GM21515 (cell line): ENCODE measurements around the gene ING5.
"Not testable (repeated sequence)": the region's sequence is repeated elsewhere in the genome, so short reads cannot be mapped to it uniquely, and the experiment has no call there.

Source experiments
- ATAC-seq: cut with Tn5 transposase; IDR thresholded peaks from one replicate; pipeline ENCODE4 v1.9.1; 2021; ENCODE audit not compliant: unreplicated experiment

ING5 gene

GRCh38 chr2:241701399-241702154 lies at the start of gene ING5:
Gene ING5 (plus strand): TSS chr2:241702039. CDS start chr2:241702066, 27 bp downstream.
- ATAC-seq, result peak; percentile 53

- no peak for ATAC-seq
Measured at GRCh38 chr2:241652142-241652541, 49.7 kb upstream of the ING5 start.

DNA sequence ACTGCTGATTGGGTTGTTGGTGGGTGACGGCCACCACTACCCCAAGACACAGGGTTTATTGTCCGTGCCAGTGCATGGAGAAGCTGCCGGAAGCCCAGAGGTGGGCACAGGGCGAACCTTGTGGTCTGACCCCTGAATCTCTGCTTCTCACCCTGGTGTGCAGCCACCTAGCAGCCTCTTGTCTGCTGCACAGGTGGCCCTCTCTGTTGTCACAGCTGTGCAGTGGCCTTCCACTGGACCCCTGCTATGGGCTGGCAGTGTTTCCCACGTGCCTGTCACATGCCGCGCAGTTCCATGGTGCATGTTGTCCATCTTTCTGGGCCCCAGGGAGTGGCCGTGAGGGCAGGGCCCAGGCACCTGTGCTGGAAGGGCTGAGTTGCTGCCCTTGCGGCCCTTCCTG lies 49.1 kb upstream of the ING5 start:
- no peak for ATAC-seq

GRCh38 chr2:241653210-241653750 lies 48.6 kb upstream of the ING5 start:
- no peak for ATAC-seq

- ATAC-seq, result no peak
Measured at GRCh38 chr2:241654551-241654950, 47.3 kb upstream of the ING5 start.

DNA sequence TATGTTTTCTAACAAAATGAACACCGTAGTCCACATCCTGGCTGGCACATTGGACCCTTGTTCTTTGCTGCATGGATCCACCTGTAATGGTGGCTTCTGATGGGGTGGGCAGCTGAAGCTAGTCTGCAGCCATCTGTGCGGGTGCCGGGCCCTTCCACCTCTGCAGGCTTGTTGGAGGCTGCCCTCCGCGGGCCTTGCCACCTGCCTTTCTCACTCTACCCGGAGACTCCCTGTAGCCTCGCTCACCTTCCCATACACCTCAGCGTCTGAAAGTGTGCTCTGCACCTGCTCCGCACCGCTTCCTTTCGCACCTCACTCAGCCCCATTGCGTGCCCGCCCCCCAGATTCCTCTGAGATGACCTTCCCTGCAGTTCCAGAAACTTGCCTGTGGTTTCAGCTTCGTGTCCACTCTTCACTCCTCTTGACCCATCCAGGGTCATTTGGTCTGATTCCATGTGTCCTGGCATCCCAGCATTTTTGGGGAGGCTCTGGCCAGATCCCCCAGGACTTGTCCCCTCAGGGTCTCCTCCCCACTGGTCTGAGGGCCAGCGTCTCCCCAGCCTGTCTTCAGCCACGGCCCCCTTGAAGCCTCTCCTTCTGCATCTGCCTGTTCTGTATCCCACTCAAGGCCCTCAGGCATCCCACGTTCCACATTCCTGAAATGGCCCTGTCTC lies 46.2 kb upstream of the ING5 start:
- no peak for ATAC-seq

- no peak for ATAC-seq
Measured at GRCh38 chr2:241656190-241656741, 45.6 kb upstream of the ING5 start.

- ATAC-seq, result no peak
Measured at GRCh38 chr2:241657786-241658254, 44.0 kb upstream of the ING5 start.

DNA sequence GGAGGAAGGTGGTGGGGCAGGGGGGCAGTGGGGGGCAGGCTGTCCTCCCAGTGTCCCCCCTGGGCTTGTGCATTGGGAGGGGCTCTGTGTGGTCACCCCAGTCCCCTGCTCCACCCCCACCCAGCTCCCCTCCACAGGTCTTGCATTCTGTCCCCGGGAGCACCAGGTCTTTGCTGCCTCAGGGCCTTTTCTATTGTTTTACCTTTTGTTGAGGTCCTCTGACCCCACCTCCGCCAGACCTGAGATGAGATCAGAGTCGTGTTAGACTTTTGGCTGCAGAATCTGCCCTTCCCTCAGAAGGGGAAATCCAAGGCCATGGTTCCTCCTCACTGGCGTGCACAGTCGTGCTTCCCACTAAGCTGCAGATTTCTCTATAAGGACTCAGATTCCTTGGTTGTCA lies 43.5 kb upstream of the ING5 start:
- ATAC-seq, result no peak

DNA sequence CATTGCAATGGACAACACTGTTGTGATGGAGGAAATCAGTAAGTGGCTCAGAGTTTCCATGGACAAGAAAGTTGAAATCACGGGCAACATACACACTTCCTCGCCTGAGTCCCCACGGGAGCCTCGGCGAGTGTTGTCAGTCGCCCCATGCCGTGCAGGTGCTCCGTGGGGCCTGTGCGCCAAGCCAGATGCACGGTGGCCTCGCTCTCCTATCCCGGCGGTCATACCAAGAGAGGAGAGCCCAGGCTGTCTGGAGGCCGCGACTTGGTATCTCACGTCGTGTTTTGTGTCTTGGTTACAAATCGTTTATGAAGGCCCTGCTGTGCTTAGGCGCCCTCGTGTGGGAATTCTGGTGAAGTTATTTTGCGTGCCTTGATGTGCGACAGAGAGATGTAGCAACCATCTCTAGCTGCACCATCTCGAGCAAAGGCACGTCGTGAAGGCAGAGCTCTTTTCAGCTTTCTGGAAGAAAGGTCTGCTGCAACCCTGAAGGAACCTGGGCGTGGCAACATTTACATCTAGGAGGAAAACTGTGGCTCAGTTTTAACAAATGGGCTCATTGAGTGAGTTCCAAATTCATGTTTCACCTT lies 42.6 kb upstream of the ING5 start:
- no peak for ATAC-seq

- ATAC-seq, result no peak
Measured at GRCh38 chr2:241660593-241661213, 41.1 kb upstream of the ING5 start.

GRCh38 chr2:241662731-241663130 lies 39.1 kb upstream of the ING5 start:
- ATAC-seq, result not testable (repeated sequence)

DNA sequence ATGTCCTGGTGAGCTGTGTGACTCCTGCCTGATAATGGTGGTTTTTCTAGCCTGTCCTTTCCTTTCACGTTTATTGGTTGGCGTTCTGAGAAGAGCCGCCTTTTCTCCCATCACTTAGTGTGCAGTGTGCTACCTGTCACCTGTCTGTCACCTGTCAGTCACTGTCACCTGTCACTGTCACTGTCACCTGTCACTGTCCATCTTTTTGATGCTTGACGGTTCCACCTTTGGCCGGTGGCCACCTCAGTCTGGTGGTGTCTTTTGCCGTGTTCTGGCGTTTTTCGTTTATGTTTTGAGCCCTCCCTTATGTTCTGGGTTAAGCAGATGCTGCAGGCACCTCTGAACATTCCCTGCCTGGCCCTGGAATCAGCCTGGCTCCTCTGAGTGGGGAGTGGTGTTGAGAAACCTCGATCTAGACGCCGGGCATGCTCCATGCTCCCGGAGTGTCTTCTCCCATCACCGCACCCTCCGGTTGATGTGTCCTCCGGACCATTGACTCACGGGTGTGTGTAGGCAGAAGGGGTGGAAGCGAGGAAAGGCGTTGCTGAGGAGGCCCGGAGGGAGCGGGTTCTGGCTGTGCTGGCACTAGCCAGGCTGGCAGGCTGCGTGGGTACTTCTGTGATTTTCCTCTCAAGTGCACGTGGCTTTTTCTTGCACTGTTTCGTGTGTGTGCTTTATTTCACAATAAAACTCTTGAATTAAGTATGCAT lies 36.0 kb upstream of the ING5 start:
- ATAC-seq, result no peak

DNA sequence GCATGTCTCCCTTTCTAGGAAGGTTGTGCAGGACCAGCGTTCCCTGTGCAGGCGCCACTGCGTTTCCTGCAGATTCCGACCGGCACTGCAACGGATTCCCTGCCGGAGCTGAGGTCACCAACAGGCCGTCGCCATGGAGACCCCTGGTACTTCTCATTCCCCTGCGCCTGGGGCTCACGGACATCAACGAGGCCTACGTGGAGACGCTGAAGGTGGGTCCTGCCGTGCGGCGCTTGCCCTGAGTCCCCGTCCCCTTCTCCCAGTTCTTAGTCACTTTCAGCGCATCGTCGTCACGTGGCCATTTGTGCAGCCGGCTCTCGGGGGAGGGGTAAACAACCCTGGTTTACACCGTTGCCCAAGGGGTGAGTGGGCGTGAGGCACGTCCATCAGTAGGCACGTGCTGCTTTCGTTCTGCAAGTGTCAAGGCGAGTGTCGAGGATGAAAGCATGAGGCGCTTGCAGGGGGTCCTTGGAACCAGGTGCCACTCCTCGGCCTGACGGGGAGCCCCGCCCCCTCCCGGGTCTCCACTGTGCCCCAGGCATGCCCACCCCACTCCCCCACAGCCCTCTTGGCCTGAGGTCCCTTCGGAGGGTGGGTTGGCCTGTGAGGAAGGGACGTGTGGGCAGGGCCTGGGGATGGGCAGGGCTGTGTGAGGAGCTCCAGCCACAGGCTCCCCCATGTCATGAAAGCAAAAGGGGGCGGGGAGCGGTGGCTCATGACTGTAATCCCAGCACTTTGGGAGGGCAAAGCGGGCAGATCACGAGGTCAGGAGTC lies 35.0 kb upstream of the ING5 start:
- ATAC-seq, result no peak

DNA sequence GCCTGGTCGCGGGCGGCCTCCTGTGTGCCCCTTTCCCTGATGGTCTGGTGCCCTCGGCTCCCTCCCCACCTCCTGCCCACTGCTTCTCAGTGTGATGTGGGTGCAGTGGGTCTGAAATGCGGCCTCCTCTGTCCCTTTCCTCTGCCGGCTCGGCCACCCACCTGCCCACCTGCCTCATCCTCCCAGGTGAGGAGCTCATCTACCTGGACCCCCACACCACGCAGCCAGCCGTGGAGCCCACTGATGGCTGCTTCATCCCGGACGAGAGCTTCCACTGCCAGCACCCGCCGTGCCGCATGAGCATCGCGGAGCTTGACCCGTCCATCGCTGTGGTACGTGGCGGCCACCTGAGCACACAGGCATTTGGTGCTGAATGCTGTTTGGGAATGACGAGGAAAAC lies 33.5 kb upstream of the ING5 start:
- no peak for ATAC-seq

- ATAC-seq, result no peak
Measured at GRCh38 chr2:241668839-241669238, 33.0 kb upstream of the ING5 start.

DNA sequence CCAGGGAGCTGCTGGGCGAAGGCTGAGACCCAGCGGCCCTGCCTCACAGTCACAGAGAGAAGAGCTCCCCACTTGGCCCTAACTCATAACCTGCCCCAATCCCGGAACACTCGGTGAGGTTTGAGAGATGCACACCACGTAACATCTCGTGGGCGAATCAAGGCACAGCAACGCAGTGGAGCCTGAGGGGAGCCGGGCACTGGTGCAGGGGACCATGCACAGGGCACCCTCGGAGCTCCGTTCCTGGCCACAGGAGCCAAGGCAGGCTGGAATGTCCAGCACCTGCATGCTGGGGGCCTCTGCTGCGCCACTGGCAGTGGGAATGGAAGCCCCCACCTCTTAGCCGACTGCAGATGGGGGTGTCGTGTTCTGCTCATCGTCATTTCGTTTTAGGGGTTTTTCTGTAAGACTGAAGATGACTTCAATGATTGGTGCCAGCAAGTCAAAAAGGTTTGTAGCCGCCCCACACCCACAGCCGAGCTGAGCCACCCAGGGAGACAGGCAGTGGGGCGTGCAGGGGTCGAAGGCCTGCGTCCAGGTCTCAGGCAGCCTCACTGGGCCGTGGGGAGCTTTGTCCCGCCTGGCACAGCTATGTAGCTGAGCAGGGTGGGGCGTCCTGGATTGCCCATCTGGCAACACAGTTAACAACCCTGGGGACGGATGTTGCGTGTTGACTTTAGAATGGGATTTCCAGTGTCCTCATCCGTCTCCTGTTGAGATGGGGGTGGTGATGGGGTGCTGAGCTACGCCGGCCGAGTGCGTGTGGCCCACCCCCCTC lies 31.3 kb upstream of the ING5 start:
- no peak for ATAC-seq

DNA sequence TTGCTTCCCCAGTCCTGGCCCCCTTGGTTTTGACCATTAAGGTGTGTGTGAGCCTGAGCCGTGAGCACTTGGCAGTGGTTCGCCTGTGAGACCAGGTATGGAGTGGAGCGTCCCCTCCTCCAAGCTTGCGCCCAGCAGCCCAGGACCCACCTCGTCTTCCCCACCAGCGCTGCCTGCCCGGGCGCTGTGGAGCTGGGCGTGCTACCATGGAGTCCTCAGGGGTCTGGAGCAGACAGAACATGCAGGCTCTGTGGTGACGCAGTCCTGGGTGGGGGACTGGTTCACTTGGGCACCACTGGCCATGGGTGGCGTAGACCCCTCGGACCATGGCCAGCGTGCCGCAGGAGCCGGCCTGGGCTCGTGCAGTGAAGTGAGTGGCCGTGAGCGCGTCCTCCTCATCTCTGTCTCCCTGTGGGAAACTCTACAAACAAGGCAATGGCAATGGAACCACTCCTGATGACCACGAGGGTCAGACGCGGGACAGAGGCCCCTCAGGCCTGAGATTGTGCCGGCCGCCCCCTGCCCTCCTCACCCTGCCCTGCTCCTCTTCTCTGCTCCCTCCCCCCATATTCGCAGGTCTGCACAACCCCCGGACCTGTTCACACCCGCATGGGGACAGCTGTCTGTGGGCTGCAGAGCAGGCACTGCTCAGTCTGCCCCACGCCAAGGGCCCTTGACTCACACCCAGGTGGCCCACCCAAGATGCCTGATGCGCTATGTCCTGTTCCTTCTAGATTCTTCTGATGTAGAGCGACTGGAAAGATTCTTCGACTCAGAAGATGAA lies 30.2 kb upstream of the ING5 start:
- ATAC-seq, result no peak
